Inferior parietal cortex (tissue), 1 donor: ENCODE results near the gene SYT3.
A peak's percentile ranks its signal among the peaks of the same experiment; 100 is the strongest.
"Not testable (repeated sequence)": the region's sequence is repeated elsewhere in the genome, so short reads cannot be mapped to it uniquely, and the experiment has no call there.

Experiments
- DNase-seq: peaks from one replicate; pipeline ENCODE4 v3.0.0-alpha.2; 2016; ENCODE audit errors: extremely low spot score

The SYT3 gene

GRCh38 chr19:50636317-50637085, 3.2 kb downstream of the SYT3 start:
- DNase-seq: no peak

- no peak for DNase-seq
Measured at GRCh38 chr19:50633973-50634372, 5.7 kb downstream of the SYT3 start.

- no peak for DNase-seq
Measured at GRCh38 chr19:50633359-50633758, 6.3 kb downstream of the SYT3 start.

GRCh38 chr19:50632151-50632835, 7.4 kb downstream of the SYT3 start:
- no peak for DNase-seq

GRCh38 chr19:50629801-50630200, 9.9 kb downstream of the SYT3 start:
- no peak for DNase-seq

GRCh38 chr19:50629194-50629593, 10.5 kb downstream of the SYT3 start:
- DNase-seq: no peak

GRCh38 chr19:50628551-50628950, 11.1 kb downstream of the SYT3 start:
- no peak for DNase-seq

- no peak for DNase-seq
Measured at GRCh38 chr19:50628146-50628545, 11.5 kb downstream of the SYT3 start.

- DNase-seq: no peak
Measured at GRCh38 chr19:50626795-50627194, 12.9 kb downstream of the SYT3 start.

- DNase-seq: no peak
Measured at GRCh38 chr19:50626011-50626410, 13.7 kb downstream of the SYT3 start.

GRCh38 chr19:50624949-50625600, 14.6 kb downstream of the SYT3 start:
- DNase-seq: no peak

- DNase-seq: not testable (repeated sequence)
Measured at GRCh38 chr19:50620394-50620906, 19.2 kb downstream of the SYT3 start.

- DNase-seq: not testable (repeated sequence)
Measured at GRCh38 chr19:50619184-50619583, 20.5 kb downstream of the SYT3 start.

- DNase-seq: not testable (repeated sequence)
Measured at GRCh38 chr19:50618379-50618778, 21.3 kb downstream of the SYT3 start.

- not testable (repeated sequence) for DNase-seq
Measured at GRCh38 chr19:50612504-50613404, 26.9 kb downstream of the SYT3 start.

- peak; percentile 97 for DNase-seq
Measured at GRCh38 chr19:50607874-50608785, 31.6 kb downstream of the SYT3 start.

GRCh38 chr19:50607388-50607787, 32.3 kb downstream of the SYT3 start:
- DNase-seq: no peak

GRCh38 chr19:50606059-50606836, 33.4 kb downstream of the SYT3 start:
- DNase-seq: not testable (repeated sequence)

GRCh38 chr19:50604264-50605073, 35.2 kb downstream of the SYT3 start:
- not testable (repeated sequence) for DNase-seq
